ENCODE measurements around the gene SSBP4. TPM values are rescaled to one million over a fixed set of nuclear protein-coding genes. Genes with fewer than 3 reads are reported as not detected.

The SSBP4 gene
- total and polyA plus RNA-seq, 9 of the 15 experiments (the other 6 are each of a cell fraction or from before 2014, with no cell fraction given): 1.1 to 189 (median 39.0) TPM

DNA sequence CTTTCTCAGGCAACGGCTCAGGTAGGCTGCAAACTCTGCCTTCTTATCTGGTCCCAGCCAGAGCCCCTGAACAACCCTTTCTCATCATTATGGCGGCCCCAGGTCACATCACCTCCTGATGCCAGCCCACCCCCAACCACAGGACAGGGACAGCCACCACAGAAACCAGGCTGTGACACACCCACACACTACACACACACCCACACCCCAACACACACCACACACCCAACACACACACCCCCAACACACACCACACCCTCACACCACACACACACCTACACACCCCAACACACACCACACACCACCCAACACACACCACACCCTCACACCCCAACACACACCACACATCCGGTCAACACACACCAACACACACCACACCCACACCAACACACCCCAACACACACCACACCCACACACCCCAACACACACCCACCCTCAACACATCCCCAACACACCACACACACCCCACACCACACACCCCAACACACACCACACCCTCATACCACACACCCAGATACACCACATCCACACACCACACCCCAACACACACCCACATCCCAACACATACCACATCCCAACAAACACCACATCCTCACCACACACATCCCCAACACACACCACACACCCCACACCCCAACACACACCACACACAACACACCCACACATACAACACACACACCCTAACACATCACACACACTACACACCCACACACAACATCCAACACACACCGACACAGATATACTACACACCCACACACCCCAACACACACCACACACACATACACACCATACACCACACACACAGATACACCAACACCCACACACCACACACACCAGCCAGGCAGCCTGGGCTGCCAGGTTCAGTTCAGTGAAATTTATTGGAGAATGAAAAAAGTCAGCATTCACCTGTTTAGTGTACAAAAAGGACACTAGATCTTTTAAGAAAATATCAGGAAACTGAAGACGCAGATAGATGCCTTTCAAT, 22.9 kb downstream of the SSBP4 start (continued):
- TF ChIP-seq YY1 (IDR thresholded peaks at IDR 0.05; ENCODE audit: borderline replicate concordance in 1 of 3, control insufficient read depth in 1 of 3, extremely low read depth in 1 of 3, insufficient read depth in 3 of 3, insufficient read length in 1 of 3, insufficient replicate concordance in 2 of 3, low read depth in 1 of 3, low read length in 2 of 3) (peak in 2 of 3 experiments; percentile 59 to 84), SMARCA5 (IDR thresholded peaks at IDR 0.05) (0 out of 2 replicates have a peak, but pooled peaks have one; percentile 39), POLR2B (IDR thresholded peaks at IDR 0.05; ENCODE audit: low read depth, partially characterized antibody) (peak; percentile 37), RFX1 (IDR thresholded peaks at IDR 0.05) (no peak), HDAC6 (IDR thresholded peaks at IDR 0.05; ENCODE audit: low read depth, low read length) (peak; percentile 91; the same call in 1 of the 2 replicates), ARID1B (IDR thresholded peaks at IDR 0.05) (peak; percentile 73), POLR2AphosphoS5 (IDR thresholded peaks at IDR 0.05; ENCODE audit: control insufficient read depth, insufficient read depth, low read depth, low read length) (peak; percentile 50; the same call in 1 of the 2 replicates), ZNF324 (CRISPR knock-in tag; IDR thresholded peaks at IDR 0.05) (no peak), ZNF280B (CRISPR knock-in tag; IDR thresholded peaks at IDR 0.05) (no peak), SMARCE1 (IDR thresholded peaks at IDR 0.05) (peak; percentile 58; the same call in 1 of the 2 replicates), ZNF778 (CRISPR knock-in tag; IDR thresholded peaks at IDR 0.05) (no peak), ZC3H11A (IDR thresholded peaks at IDR 0.05; ENCODE audit: low read depth, low read length) (no peak), CC2D1A (IDR thresholded peaks at IDR 0.05) (0 out of 2 replicates have a peak, but pooled peaks have one; percentile 27), MIER1 (IDR thresholded peaks at IDR 0.05; ENCODE audit: low read depth) (no peak), SAP30 (IDR thresholded peaks at IDR 0.05; ENCODE audit: borderline replicate concordance, insufficient read depth, low read depth, low read length, poor library complexity, severe bottlenecking) (no peak), HNRNPUL1 (IDR thresholded peaks at IDR 0.05; ENCODE audit: low read length) (no peak), ZNF133 (CRISPR knock-in tag; IDR thresholded peaks at IDR 0.05) (no peak), MNT (conservative IDR thresholded peaks at IDR 0.05) (peak in 1 of 2 experiments; percentile 27; a peak in 2 of 4 replicates)
- TF ChIP-seq, protein P1, sequence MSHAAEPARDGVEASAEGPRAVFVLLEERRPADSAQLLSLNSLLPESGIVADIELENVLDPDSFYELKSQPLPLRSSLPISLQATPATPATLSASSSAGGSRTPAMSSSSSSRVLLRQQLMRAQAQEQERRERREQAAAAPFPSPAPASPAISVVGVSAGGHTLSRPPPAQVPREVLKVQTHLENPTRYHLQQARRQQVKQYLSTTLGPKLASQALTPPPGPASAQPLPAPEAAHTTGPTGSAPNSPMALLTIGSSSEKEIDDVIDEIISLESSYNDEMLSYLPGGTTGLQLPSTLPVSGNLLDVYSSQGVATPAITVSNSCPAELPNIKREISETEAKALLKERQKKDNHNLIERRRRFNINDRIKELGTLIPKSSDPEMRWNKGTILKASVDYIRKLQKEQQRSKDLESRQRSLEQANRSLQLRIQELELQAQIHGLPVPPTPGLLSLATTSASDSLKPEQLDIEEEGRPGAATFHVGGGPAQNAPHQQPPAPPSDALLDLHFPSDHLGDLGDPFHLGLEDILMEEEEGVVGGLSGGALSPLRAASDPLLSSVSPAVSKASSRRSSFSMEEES (CRISPR knock-in tag; IDR thresholded peaks at IDR 0.05): no peak
- TF ChIP-seq, protein P2, sequence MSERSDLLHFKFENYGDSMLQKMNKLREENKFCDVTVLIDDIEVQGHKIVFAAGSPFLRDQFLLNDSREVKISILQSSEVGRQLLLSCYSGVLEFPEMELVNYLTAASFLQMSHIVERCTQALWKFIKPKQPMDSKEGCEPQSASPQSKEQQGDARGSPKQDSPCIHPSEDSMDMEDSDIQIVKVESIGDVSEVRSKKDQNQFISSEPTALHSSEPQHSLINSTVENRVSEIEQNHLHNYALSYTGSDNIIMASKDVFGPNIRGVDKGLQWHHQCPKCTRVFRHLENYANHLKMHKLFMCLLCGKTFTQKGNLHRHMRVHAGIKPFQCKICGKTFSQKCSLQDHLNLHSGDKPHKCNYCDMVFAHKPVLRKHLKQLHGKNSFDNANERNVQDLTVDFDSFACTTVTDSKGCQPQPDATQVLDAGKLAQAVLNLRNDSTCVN (CRISPR knock-in tag; IDR thresholded peaks at IDR 0.05): 0 out of 2 replicates have a peak, but pooled peaks have one; percentile 46

Data from K562 (cell line).